Stomach (tissue), 4 donors: Measurements from ENCODE around the gene TENM3.

Source experiments
- CTCF ChIP-seq, 7 experiments: fragments of 450-650 bp in 4 of 7; fragments of 200-600 bp in 3 of 7; sonication (generic) in 3 of 7; IDR thresholded peaks; one replicate each; pipeline ENCODE4 v1.5.1; 2016 to 2019; ENCODE audit warnings: antibody characterized with exemption in 7 of 7, control low read depth in 2 of 7, mild to moderate bottlenecking in 1 of 7
- EP300 ChIP-seq: sonication (generic); formaldehyde crosslinking; IDR thresholded peaks from one replicate; pipeline ENCODE4 v1.6.1; 2017; ENCODE audit warnings: antibody characterized with exemption
- POLR2A ChIP-seq, 4 donors: fragments of 450-650 bp; IDR thresholded peaks; one replicate each; pipeline ENCODE4 v1.6.1; 2016; ENCODE audit warnings: antibody characterized with exemption in 4 of 4, control low read depth in 2 of 4, mild to moderate bottlenecking in 1 of 4, moderate library complexity in 1 of 4
- POLR2AphosphoS5 ChIP-seq, 3 donors: sonication (generic); formaldehyde crosslinking; IDR thresholded peaks; one replicate each; pipeline ENCODE4 v1.6.1; 2016; ENCODE audit warnings: antibody characterized with exemption in 3 of 3

GRCh38 chr4:182764137-182764536 is 520.9 kb downstream of the TENM3 start:
- TF ChIP-seq CTCF (IDR thresholded peaks at IDR 0.05), result no peak
- TF ChIP-seq POLR2A (IDR thresholded peaks at IDR 0.05), result no peak
- TF ChIP-seq POLR2AphosphoS5 (IDR thresholded peaks at IDR 0.05), result no peak
- no peak for TF ChIP-seq EP300
